HCEC 1CT (cell line): ENCODE results near the gene KCND3.

Experiments
- DNase-seq: peaks from one replicate; pipeline ENCODE4 v3.0.0-alpha.2; 2017

Gene KCND3

GRCh38 chr1:111955755-111956154 lies 33.7 kb downstream of the KCND3 start:
- no peak for DNase-seq

- DNase-seq = no peak
These were observed 35.7 kb downstream of the KCND3 start for GRCh38 chr1:111953797-111954196.

- DNase-seq = no peak
These were observed 37.3 kb downstream of the KCND3 start for GRCh38 chr1:111952125-111952657.

- no peak for DNase-seq
These were observed 41.0 kb downstream of the KCND3 start for GRCh38 chr1:111948209-111949171.

- no peak for DNase-seq
These were observed 45.4 kb downstream of the KCND3 start for GRCh38 chr1:111943846-111944749.

- DNase-seq = no peak
These were observed 46.4 kb downstream of the KCND3 start for GRCh38 chr1:111943066-111943465.

- no peak for DNase-seq
These were observed 50.9 kb downstream of the KCND3 start for GRCh38 chr1:111938536-111938935.

GRCh38 chr1:111938123-111938522 lies 51.3 kb downstream of the KCND3 start:
- DNase-seq = no peak

- DNase-seq = no peak
These were observed 52.2 kb downstream of the KCND3 start for GRCh38 chr1:111937147-111937725.

GRCh38 chr1:111934106-111934852 lies 55.2 kb downstream of the KCND3 start:
- no peak for DNase-seq

GRCh38 chr1:111930356-111930755 lies 59.1 kb downstream of the KCND3 start:
- DNase-seq = no peak

- no peak for DNase-seq
These were observed 60.9 kb downstream of the KCND3 start for GRCh38 chr1:111928531-111928930.

GRCh38 chr1:111927652-111928051 lies 61.8 kb downstream of the KCND3 start:
- DNase-seq = no peak

- DNase-seq = no peak
These were observed 64.7 kb downstream of the KCND3 start for GRCh38 chr1:111924786-111925185.

GRCh38 chr1:111923766-111924165 lies 65.7 kb downstream of the KCND3 start:
- DNase-seq = no peak

GRCh38 chr1:111921948-111922347 lies 67.5 kb downstream of the KCND3 start:
- DNase-seq = no peak

- DNase-seq = no peak
These were observed 69.0 kb downstream of the KCND3 start for GRCh38 chr1:111920221-111921024.

- DNase-seq = no peak
These were observed 77.5 kb downstream of the KCND3 start for GRCh38 chr1:111911776-111912515.

GRCh38 chr1:111911061-111911460 lies 78.4 kb downstream of the KCND3 start:
- no peak for DNase-seq

GRCh38 chr1:111909030-111909429 lies 80.4 kb downstream of the KCND3 start:
- no peak for DNase-seq
